ENCODE data around the gene CHST3.
"Not testable (repeated sequence)": the region's sequence is repeated elsewhere in the genome, so short reads cannot be mapped to it uniquely, and the experiment has no call there.

CHST3 gene

DNA sequence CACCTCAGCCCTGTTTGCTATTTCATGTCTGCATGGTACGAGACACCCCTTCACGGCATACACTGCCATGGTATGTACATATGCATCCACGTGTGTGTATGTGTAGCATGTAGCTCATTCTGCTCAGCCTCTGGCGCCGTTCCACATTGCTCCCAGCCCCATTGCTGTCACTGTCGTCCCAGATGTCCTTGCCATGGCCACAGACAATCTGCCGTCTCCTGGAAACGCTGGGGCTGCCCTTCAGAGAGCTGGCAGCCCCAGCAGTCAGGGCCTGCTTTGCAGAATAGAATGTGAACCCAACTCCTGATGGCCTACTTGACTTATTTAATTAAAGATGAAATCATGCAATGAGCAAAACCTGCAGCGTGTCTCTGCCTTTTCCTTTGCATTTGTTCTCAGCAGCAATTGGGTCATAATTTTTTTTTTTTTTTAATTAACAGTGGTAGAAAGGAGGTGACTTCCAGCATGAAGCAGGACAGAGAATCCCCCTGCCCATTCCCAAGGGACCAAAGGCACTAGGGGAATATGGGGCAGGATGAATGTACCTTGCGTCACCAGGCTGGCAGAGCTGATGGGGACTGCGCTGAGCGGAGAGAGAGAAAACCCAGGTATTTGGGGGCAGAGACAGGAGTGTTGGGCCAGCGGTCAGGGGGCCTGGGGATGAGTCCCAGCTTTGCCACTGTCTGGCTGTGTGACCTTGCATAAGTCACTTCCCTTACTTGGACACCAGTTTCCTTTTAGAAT is 49.2 kb downstream of the CHST3 start:
- no peak for DNase-seq

DNA sequence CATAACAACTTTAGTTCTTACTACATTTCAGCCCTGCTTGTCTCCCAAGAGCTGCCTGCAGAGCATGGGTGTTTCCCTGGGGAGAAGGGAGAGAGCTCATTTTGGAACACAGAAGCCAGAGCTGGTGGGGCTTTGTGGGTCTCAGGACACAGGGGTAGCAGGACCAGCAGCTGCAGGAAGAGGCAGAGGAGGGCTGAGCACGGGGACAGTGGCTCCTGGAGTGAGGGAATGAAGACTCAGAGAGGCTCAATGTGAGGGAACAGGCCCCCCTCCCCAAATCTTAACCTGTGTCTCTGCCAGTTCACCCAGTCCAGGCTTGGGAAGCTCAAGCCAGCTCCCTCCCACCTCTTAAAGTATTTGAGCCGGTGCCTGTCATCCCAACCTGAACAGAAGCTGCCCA is 50.0 kb downstream of the CHST3 start:
- no peak for DNase-seq

DNA sequence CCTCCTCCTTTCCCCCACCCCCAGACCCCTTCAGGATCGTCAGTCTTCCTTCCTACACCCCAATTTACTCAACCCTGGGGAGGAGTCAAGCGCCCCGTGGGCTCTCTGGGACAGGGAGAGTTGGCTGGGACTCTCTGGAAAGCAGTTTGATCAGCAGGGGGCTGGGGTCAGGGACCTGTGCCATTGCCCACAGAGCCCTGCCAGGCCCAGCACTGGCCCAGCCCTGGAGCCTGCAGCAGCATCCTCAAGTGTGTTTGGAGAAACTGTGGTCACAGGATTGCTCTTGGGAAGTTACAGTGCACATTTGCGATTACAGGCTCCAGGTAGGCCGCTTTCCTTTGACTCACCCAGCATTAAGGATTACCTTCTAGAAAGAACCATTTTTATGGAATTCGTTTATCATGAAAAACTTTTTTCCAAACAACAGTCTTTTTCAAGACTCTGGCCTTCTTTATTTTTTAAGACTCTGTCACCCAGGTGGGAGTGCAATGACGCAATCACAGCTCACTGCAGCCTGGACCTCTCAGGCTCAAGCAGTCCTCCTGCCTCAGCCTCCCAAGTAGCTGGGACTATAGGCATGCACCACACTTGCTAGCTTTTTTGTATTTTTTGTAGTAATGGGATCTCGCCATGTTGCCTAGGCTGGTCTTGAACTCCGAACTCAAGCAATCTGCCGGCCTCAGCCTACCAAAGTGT is 50.7 kb downstream of the CHST3 start:
- no peak for DNase-seq

DNA sequence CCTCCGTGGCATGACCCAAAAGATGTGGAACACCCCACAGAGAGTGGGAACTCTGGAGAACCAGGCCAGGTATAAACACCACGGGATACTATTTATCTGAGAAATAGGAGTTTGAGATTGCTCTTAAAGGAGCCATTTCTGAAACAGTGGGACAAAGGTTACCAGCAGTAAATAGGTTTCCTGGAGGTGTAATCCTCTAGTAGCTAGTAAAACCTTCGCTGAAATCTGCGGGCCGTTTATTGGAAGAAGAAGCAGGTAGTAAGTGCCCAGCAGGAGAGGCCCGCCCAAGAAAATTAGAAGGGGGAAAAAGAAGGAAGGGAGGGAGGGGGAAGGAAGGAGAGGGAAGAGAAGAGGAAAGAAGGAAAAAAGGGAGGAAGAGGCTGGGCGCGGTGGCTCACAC is 51.6 kb downstream of the CHST3 start:
- DNase-seq: no peak

DNA sequence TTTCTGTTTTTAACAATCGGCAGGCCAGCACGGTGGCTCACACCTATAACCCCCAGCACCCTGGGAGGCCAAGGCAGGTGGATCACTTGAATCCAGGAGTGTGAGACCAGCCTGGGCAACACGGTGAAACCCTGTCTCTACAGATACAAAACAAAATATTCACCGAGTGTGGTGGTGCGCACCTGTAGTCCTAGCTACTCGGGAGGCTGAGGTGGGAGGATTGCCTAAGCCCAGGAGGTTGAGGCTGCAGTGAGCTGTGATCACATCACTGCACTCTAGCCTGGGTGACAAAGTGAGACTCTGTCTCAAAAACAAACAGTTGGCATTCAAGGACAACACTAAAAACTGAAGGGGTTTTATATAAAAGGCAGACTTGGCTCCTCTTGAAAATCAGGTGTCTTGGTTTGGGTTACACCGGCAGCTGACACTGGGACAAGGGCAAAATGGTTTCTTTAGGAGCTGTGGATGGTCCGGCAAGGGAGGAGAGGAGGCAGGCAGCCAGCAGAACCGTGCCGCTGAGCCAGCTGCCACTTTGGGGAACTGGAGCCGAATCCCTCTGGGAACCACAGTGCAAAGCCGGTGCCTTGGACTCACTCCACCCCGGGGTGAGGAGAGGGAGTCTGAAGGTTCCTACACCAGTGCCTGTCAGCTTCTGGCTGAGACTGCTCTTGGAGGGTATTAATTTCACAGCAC is 52.6 kb downstream of the CHST3 start:
- no peak for DNase-seq

DNA sequence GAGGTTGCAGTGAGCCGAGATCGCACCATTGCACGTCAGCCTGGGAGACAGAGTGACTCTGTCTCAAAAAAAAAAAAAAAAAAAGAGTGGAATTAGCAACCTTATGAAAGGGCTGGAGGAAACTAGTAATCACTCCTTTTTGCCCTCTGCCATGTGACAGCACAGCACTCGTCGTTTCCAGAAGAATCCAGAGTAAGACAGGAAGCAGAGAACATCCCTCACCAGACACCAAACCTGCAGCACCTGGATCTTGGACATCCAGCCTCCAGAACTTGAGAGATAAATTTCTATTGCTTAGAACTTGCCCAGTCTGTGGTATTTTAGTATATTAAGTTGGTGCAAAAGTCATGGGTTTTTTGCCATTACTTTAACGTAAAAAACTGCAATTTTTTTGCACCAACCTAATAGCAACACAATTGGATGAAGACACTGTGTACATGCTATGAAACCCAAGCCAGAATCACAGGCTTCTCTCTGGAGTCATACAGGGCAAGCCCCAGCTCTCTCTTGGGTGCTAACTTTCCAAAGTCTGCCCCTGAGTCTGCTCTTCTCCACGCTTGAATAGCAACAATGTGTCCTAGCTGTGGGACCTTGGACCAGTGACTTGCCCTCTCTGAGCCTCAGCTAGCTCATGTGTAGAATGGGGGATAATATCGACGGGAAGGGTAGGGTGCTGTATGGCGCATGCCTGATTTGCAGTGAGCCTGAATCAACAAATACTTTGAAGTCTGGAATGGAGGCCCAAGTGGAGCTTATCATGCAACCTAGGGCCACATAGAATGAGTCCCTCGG is 55.1 kb downstream of the CHST3 start:
- DNase-seq: no peak

DNA sequence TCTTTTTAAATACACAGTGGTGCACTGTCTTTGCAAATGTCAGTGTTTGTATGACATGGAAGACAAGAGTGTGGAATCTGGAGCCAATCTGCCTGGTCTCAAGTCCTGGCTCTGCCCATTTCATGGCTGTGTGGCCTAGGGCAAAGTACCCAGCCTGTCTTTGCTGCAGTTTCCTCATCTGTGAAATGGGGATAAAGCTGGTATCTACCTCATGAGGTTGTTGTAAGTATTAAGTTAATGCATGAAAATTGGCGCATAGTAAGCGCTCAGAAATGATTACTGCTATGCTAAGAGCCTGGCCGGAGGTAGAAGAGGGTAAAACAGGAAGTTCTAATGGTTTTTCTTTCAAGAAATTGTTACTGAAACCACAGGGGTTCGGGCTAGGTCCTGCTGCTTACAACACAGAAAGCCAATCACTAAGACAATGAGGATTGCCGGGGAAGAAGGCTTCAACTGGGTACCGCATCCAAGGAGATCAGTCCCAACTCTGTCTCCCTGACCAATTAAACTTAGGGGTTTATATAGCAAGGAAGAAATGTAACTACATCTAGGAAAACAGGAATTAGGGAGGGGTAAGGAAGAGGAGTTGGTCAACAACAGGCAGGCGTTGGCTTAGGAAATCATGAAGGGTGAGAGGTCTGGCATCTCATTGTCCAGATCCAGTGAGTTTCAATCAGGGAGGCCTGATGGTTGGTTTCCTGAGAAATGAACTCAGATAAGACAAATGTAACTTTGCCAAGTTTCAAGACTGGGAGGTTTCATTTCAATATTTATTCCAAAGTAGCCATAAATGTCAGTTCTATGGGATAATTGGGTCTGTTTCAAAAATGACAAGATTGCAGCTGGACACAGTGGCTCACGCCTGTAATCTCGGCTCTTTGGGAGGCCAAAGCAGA is 57.0 kb downstream of the CHST3 start:
- no peak for DNase-seq

DNA sequence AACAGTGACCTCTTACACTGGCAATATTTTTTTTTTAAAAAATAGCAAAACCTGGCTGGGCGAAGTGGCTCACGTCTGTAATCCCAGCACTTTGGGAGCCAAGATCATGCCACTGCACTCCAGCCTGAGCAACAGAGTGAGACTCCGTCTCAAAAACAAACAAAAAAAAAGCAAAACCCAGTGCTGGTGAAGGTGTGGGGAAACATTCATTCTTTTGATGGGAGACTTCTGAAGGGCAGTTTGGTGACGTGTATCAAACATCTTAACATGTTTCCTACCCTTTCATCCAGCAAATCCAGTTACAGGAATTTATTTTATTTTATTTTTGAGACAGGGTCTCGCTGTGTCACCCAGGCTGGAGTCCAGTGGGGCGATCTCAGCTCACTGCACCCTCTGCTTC is 58.0 kb downstream of the CHST3 start:
- no peak for DNase-seq

DNA sequence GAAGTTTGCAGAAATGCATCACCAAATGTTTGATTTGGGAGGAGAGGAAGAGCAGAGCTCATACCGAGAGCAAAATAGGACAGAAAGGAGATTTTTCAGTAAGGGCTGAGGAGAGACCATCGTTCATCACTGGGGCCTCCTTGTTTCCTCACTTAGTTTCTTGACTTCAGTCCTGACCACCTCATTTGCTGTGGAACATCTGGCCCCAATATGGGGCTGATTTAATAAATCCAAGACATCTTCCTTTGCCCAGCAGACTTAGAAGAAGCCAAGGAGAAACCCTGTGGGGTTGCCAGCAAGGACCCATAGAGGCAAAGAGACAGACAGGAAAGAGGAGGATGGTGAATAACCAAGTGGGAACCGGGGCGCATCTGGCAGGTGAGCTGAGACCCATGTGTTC is 60.4 kb downstream of the CHST3 start:
- DNase-seq: no peak

DNA sequence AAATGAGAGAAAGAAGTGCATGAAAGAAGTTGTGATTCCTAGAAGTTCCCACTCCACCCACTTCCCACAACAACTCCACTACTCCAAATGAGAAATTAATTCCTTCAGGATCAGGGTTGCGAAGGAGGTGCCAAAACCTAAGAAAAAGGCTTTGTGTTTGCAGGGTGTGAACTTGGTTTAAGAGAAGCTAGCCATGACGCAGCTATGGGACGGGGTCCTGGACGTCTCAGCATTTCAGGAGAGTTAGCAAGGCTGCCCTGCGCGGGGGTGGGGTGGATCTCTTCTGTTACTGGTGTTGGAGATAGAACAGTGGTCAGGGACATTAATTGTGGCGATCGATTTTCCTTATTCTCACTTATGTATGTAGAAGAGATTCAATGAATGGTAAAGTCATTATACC is 61.2 kb downstream of the CHST3 start:
- DNase-seq: no peak

DNA sequence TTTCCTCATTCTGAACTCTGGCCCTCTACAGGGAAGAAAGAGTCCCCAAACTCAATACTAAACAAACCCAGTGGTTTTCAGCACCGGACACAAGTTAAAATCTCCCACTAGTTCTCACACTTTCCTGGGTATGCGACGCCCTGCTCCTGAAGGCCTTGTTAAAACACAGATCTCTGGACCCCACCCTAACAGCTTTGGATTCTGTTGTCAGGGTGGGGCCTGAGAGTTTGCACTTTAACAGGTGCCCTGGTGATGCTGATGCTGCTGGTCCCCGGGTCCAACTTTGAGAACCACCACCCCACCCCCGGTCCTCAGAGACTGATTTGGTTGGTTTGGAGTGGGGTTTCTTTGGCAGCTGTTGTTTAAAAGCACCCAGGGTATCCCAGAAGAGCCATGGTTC is 61.6 kb downstream of the CHST3 start:
- no peak for DNase-seq

DNA sequence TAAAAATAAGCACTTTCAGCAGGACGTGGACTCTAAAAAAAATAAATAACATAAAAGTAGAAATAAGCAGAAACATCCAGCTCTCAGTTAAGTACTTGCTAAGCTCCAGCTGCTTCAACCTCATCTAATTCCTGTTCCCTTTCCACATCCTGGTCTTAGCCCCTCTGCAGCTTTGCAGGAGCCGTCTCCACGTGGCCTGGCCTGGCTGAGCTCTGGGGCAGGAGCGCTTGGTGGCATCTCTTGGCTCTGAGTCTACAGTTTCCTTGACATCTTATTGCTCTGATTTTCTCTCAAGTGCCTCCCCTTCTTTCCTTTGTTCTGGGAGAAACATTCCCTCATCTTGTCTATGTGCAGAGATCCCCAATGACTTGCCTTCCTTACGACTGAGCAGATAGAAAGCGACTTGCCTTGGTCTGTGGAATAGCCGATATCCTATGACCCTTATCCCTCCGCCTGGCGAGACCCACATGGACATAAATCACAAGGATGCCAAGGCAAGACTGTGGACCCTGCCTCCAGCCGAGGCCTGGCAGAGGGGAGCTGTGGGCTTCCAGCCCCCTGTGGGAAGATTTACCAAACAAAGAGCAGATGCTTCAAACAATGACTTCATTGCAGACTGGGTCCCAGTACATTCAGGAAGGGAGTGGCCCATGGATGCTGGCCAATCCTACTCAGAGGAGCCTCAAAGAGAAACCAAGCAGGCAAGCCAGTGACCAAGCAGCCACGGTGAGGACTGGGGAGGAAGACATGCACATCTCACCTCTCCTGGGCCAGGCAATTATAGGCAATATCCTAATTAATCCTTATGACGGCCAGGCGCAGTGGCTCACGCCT is 62.3 kb downstream of the CHST3 start:
- DNase-seq: no peak

DNA sequence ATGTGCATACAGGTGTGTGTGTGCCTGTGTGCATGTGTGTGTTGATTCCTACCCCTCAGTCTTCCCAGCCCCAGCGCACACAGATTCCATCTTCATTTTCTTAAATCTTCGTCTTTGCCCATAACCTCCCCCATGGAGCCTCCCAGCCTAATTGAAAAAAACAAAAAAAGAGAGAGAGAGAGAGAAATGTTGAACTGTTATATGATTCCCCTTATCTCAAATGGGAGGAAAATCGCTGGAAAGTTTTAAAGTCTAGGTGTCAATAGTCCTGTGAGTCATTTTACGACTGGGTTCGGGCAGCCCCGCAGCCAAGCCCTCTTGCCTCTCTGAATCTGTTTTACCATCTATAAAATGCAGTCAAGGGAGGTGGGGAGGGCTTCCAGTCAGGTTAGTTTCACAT is 63.3 kb downstream of the CHST3 start:
- DNase-seq: no peak

DNA sequence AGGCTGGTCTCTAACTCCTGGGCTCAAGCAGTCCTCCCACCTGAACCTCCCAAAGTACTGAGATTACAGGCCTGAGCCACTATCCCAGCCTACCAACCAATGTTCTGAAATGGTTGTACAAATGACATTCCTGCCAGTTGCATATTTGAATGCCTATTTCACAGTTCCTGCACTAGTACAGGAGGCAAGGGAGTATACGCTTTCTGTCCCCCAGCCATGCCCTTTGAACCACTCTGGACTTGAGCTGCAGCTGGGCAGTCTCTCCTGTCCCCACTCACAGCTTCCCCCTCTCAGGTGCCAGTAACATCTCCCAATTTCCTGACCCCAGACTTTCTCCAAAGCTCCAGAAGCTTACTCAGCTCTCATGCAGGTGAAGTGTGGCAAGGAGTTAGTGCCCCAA is 65.2 kb downstream of the CHST3 start:
- DNase-seq: no peak

DNA sequence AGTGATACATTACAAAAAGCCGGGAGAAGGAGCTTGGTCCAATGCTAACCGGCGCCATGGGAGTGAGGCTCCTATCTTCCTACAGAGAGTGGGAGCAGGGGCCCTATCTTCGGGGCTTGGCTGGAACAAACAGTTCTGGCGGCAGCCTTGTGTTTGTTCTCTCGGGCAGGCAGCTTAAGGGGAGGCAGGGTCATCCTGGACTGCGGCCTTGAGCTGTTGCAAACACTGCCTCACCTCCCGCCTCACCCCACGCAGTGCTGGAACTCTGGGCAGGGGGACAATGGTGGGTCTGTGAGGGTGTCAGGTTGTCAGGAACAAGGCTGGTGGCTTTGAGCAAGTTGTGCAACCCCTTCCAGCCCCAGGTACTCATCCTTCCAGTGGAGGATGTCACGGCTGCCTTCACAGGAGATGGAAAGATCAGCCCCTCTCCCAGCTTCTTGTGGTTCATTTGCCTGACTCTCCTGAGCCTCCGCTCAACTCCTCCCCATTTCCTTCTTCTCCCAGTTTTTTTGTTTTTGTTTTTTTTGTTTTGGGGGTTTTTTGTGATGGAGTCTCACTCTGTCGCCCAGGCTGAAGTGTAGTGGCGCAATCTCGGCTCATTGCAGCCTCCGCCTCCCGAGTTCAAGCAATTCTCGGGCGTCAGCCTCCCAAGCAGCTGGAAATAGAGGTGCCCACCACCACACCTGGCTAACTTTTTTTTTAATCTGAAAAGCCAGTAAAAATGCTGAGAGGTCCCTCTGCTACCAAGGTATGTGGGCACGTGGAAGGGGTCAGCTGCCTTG is 66.8 kb downstream of the CHST3 start:
- DNase-seq: no peak

DNA sequence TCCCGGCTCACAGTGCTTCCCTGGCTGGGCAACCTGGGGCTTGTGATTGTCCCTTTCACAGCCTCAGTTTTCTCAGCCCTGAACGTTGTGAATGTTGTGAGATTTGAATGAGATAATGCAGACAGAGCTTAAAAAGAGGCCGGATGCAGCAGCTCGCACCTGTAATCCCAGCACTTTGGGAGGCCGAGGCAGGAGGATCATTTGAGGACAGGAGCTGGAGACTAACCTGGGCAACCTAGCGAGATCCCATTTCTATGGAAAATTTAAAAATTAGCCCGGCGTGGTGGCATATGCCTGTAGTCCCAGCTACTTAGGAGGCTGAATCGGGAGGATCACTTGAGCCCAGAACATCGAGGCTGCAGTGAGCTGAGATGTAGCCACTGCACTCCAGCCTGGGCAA is 67.5 kb downstream of the CHST3 start:
- DNase-seq: no peak

DNA sequence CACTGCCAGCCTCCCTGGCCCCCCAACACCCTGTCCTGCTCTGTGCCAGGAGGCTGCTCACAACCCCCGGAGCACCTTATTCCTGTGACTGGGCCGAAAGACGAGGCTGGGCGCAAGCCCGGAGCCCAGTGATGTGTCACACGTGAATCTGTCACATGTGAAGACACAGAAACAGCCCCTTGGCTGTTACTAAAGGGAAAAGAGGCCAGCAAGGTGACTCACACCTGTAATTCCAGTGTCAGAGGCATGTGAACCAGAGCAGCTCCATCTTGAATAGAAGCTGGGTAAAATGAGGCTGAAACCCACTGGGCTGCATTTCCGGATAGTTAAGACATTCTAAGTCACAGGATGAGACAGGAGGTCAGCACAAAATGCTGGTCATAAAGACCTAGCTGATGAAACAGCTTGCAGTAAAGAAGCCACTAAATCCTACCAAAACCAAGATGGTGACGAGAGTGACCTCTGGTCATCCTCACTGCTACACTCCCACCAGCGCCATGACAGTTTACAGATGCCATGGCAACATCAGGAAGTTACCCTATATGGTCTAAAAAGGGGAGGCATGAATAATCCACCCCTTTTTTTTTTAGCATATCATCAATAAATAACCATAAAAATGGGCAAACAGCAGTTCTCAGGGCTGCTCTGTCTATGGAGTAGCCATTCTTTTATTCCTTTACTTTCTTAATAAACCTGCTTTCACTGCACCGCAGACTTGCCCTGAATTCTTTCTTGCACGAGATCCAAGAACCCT is 68.4 kb downstream of the CHST3 start:
- DNase-seq: not testable (repeated sequence)

DNA sequence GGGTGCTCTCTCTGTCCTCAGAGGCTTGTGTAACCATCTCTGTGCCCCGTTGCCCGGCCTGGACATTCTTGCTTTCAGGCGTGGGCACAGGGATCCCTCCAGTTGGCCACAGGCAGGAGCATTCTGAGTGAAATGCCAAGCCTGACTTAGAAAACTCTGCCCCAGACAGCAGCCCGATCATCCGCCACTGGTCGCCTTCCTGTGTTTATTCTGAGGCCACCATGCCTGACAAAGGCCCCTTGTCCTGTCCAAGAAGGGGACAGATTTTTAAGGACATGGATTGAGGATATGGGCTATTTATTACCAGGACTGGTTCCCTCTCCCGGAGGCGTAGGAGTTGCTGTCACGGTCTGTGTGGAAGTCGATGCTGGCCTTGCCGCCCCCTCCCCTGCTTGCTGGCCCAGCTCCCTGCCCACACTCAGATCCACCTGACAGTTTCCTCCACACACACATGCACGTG is 69.9 kb downstream of the CHST3 start:
- DNase-seq: no peak

DNA sequence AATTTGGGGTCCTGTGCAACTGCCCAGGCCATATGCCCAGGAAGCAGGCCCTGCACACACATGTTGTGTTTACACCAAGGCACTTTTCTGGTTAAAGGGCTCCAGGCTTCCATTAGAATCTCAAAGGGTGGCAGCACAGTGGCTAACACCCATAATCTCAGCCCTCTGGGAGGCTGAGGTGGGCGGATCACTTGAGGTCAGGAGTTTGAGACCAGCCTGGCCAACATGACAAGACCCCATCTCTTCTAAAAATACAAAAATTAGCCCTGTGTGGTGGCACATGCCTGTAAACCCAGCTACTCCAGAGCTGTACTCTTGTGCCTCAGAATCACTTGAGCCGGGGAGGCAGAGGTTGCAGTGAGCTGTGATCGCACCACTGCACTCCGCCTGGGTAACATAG is 70.6 kb downstream of the CHST3 start:
- DNase-seq: no peak

Data from fibroblast of skin of right quadriceps (primary cell).